ENCODE data around the gene PNMA8C.

PNMA8C gene

DNA sequence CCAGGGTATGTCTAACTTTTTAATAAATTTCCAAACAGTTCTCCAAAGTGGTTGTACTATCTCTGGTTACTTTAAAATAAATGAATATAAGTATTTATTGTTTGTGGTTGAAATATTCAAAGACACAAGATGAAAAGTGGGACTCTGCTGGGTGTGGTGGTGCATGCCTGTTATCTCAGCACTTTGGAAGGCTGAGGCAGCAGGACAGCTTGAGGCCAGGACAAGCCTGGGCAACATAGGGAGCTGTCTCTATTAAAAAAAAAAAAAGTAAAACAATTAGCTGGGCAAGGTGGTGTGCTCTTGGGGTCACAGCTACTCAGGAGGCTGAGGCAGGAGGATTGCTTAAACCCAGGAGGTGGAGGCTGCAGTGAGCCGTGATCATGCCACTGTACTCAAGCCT, 32.2 kb upstream of the PNMA8C start:
- CTCF ChIA-PET: no interaction called here
- no peaks in the 10 kb centered on the region for H3K4me1 ChIP-seq (ENCODE audit: control insufficient read depth, insufficient read depth, low read length)
- H3K27ac ChIP-seq (ENCODE audit: extremely low read depth, low read depth, low read length): no peak overlapping the region
- H3K4me3 ChIP-seq (ENCODE audit: low read depth, low read length): no peak overlapping the region
- no peak for TF ChIP-seq PRDM6 (tag by site-specific recombination; IDR thresholded peaks at IDR 0.05)
- no peak for TF ChIP-seq MYNN (tag by site-specific recombination; IDR thresholded peaks at IDR 0.05; ENCODE audit: borderline replicate concordance)
- no peak for TF ChIP-seq ZNF350 (tag by site-specific recombination; IDR thresholded peaks at IDR 0.05)
- TF ChIP-seq, protein P1, sequence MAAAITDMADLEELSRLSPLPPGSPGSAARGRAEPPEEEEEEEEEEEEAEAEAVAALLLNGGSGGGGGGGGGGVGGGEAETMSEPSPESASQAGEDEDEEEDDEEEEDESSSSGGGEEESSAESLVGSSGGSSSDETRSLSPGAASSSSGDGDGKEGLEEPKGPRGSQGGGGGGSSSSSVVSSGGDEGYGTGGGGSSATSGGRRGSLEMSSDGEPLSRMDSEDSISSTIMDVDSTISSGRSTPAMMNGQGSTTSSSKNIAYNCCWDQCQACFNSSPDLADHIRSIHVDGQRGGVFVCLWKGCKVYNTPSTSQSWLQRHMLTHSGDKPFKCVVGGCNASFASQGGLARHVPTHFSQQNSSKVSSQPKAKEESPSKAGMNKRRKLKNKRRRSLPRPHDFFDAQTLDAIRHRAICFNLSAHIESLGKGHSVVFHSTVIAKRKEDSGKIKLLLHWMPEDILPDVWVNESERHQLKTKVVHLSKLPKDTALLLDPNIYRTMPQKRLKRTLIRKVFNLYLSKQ (tag by site-specific recombination; IDR thresholded peaks at IDR 0.05; ENCODE audit: borderline replicate concordance): no peak
- TF ChIP-seq, protein P2, sequence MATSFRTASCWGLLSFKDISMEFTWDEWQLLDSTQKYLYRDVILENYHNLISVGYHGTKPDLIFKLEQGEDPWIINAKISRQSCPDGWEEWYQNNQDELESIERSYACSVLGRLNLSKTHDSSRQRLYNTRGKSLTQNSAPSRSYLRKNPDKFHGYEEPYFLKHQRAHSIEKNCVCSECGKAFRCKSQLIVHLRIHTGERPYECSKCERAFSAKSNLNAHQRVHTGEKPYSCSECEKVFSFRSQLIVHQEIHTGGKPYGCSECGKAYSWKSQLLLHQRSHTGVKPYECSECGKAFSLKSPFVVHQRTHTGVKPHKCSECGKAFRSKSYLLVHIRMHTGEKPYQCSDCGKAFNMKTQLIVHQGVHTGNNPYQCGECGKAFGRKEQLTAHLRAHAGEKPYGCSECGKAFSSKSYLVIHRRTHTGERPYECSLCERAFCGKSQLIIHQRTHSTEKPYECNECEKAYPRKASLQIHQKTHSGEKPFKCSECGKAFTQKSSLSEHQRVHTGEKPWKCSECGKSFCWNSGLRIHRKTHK (tag by site-specific recombination; IDR thresholded peaks at IDR 0.05): no peak
- no peak for TF ChIP-seq ZNF624 (tag by site-specific recombination; IDR thresholded peaks at IDR 0.05)
- no peak for TF ChIP-seq ZNF23 (tag by site-specific recombination; IDR thresholded peaks at IDR 0.05; ENCODE audit: borderline replicate concordance)
- no peak for TF ChIP-seq ZNF280C (tag by site-specific recombination; IDR thresholded peaks at IDR 0.05)
- TF ChIP-seq, protein P3, sequence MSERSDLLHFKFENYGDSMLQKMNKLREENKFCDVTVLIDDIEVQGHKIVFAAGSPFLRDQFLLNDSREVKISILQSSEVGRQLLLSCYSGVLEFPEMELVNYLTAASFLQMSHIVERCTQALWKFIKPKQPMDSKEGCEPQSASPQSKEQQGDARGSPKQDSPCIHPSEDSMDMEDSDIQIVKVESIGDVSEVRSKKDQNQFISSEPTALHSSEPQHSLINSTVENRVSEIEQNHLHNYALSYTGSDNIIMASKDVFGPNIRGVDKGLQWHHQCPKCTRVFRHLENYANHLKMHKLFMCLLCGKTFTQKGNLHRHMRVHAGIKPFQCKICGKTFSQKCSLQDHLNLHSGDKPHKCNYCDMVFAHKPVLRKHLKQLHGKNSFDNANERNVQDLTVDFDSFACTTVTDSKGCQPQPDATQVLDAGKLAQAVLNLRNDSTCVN (tag by site-specific recombination; optimal IDR thresholded peaks at IDR 0.05): no peak
- no peak for TF ChIP-seq ZNF354C (tag by site-specific recombination; IDR thresholded peaks at IDR 0.05; ENCODE audit: borderline replicate concordance, low read depth)
- TF ChIP-seq ZNF843 (tag by site-specific recombination; IDR thresholded peaks at IDR 0.05): no peak
- TF ChIP-seq ZNF10 (tag by site-specific recombination; IDR thresholded peaks at IDR 0.05): no peak
- TF ChIP-seq, protein P4, sequence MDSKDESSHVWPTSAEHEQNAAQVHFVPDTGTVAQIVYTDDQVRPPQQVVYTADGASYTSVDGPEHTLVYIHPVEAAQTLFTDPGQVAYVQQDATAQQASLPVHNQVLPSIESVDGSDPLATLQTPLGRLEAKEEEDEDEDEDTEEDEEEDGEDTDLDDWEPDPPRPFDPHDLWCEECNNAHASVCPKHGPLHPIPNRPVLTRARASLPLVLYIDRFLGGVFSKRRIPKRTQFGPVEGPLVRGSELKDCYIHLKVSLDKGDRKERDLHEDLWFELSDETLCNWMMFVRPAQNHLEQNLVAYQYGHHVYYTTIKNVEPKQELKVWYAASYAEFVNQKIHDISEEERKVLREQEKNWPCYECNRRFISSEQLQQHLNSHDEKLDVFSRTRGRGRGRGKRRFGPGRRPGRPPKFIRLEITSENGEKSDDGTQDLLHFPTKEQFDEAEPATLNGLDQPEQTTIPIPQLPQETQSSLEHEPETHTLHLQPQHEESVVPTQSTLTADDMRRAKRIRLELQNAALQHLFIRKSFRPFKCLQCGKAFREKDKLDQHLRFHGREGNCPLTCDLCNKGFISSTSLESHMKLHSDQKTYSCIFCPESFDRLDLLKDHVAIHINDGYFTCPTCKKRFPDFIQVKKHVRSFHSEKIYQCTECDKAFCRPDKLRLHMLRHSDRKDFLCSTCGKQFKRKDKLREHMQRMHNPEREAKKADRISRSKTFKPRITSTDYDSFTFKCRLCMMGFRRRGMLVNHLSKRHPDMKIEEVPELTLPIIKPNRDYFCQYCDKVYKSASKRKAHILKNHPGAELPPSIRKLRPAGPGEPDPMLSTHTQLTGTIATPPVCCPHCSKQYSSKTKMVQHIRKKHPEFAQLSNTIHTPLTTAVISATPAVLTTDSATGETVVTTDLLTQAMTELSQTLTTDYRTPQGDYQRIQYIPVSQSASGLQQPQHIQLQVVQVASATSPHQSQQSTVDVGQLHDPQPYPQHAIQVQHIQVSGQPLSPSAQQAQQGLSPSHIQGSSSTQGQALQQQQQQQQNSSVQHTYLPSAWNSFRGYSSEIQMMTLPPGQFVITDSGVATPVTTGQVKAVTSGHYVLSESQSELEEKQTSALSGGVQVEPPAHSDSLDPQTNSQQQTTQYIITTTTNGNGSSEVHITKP (tag by site-specific recombination; IDR thresholded peaks at IDR 0.05): no peak
- no peak for TF ChIP-seq ZNF692 (tag by site-specific recombination; IDR thresholded peaks at IDR 0.05)
- no peak for TF ChIP-seq KLF10 (tag by site-specific recombination; IDR thresholded peaks at IDR 0.05)
- TF ChIP-seq, protein P5, sequence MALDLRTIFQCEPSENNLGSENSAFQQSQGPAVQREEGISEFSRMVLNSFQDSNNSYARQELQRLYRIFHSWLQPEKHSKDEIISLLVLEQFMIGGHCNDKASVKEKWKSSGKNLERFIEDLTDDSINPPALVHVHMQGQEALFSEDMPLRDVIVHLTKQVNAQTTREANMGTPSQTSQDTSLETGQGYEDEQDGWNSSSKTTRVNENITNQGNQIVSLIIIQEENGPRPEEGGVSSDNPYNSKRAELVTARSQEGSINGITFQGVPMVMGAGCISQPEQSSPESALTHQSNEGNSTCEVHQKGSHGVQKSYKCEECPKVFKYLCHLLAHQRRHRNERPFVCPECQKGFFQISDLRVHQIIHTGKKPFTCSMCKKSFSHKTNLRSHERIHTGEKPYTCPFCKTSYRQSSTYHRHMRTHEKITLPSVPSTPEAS (tag by site-specific recombination; IDR thresholded peaks at IDR 0.05): no peak
- TF ChIP-seq ZNF549 (tag by site-specific recombination; IDR thresholded peaks at IDR 0.05): no peak
- H3K9me3 ChIP-seq (ENCODE audit: control insufficient read depth, insufficient read depth, low read depth, low read length): no peaks in the 10 kb centered on the region
- POLR2A ChIA-PET: no interaction called here
- H3K36me3 ChIP-seq (ENCODE audit: control insufficient read depth in 2 of 2, insufficient read depth in 1 of 2, low read length in 2 of 2): no peaks in the 10 kb centered on the region; a peak in 1 of 3 replicates

Data from HEK293 (cell line).